Mucosa of gallbladder (tissue), 1 donor: Measurements from ENCODE around the gene ZIC4. TPM values are rescaled to one million over a fixed set of nuclear protein-coding genes. Genes with fewer than 3 reads are reported as not detected.

Source experiments
- DNase-seq: peaks from one replicate; pipeline ENCODE4 v3.0.0-alpha.2; 2020; ENCODE audit warnings: low spot score
- total RNA-seq: library from RNA; stranded (reverse); gene quantifications from one replicate; pipeline ENCODE4 v1.2.1, GENCODE V29; 2021
- donor health status: DM: no; HTN: no; CAD: no.

ZIC4 gene
- total RNA-seq, 1 donor from 2014 or later, result 0.20 TPM

DNA sequence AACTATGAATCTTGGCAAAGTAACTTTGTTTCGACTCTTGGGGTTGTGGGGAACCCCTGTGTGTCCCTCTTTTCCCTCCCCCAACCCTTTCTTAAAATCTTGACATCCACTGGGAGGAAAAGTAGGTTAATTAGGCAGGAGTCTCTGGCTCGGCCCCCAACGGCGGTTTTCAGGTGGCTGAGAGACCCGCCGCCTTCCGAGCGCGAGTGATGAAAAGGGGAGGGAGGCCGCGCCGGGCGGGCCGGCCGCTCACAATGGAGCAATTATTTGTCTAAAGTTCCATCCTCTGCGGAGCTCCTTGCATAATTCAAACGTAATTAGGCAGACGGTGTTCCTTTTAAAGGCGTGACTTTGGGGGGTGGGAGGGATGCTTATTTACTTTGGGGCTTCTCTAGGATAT, 51.7 kb downstream of the ZIC4 start:
- no peak for DNase-seq

DNA sequence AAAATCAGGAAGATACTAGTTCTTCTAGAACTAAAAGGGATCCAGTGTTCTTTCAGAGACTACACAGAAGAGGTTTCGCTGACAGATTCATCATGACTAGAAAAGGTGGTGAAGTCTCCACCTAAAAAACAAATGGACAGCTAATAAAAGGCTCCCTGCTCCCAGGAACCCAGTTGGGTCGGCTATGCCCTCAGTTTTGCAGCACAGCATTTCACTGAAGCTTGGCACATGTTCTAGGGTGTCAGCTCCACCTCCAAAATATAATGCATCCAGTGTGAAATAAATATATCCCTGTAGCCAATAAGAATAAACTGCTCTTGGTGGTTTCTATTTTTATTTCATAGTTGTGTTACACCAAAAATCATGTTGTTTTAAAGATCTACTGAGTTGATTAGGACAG, 55.0 kb downstream of the ZIC4 start:
- no peak for DNase-seq

DNA sequence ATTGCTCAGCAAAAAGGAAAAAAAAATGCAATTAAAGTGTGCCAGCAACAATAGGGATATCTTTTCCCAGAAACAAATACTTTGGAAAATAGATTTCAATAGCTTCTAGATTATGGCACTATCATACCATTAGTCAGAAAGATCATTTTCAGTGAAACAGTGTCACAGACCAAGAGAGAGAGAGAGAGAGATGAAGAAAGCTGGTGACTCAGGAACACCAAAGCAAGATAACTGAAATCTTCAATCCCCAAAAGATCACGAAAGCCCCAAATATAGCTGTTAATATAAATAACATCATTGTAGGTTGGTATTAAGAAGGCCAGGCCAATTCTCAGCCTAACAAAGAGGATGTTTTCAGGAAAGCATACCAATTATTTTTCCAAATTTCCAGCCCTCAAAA, 57.4 kb downstream of the ZIC4 start:
- DNase-seq, result no peak

DNA sequence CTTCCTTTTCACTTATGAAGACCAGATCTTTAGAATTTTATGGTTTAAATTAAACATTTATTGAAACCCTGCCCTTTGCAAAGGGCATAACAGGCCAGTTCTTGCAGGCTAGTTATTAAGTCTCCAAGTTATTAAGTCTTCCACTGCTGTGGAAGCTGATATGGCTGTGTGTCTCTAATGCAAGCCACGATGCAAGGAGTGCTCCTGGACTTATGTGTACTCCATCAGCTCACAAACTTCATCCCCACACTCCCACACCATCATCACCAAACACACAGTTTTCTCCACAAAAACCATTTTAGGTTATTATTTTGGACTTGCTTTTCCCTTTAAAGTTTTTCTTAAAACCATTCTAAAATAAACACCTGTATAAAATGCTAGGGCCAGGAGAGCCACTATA, 62.4 kb downstream of the ZIC4 start:
- no peak for DNase-seq

DNA sequence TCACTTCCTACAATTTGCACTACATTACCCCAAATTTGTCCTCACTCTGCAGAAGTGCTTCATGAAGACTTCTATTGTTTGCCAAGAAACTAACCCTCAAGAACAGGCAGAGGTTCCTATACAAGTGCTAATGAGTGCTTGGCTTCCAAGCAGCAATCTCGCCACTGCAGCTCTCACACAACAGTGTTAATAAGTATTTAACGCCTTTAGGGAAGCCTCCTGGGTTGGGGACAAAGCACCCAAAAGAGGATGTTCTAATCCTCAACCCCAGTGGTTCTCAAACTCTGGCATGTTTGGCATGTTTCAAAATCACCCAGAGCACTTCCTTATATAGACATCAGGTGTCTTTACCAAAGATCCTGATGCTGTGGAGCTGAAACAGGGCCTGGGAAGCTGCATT, 64.6 kb downstream of the ZIC4 start:
- DNase-seq, result no peak

DNA sequence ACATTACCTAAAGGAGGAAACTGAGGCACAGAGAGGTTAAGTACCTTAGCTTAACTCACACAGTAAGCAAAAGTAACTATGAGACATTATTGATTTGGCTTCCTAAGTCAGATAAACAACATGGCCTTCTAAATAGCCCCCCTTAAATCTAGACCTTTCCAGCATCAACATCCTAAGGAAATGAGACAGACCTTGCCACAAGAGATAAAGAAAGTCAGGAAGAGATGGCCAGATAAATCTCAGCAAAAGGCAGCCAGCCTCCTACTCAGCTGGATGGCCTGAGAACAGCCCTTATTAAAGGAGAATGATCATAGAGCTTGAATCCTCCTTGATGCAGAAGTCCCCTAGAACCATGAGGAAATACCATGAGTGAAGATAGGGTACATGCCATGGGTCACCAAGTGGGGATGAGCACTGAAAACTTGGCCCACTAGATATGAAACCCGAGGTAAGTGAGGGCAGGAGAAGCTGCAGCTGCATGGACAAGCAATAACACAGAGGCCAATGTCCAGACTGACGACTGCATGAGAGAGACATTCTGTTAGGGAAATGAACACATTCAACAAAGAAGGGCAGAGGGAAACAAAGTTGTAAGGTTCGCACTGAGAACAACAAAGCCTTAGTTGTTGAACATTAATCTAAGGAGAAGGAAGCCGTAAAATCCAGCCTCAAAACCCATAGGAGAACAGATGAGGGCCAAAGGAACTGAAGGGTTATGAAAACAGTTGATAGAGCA, 69.6 kb downstream of the ZIC4 start:
- no peak for DNase-seq

Other genes starting within 250 kb of the ZIC4 start
- 0.06 TPM for gene ZIC1, start 2.8 kb upstream of the ZIC4 start, total RNA-seq